Measurements from ENCODE around the gene WNT7B.

Gene WNT7B

GRCh38 chr22:45905326-45905923 is 71.5 kb downstream of the WNT7B start:
- DNase-seq, result no peak

GRCh38 chr22:45904236-45904635 is 72.7 kb downstream of the WNT7B start:
- no peak for DNase-seq

GRCh38 chr22:45903355-45904135 is 73.4 kb downstream of the WNT7B start:
- no peak for DNase-seq

GRCh38 chr22:45897736-45898135 is 79.2 kb downstream of the WNT7B start:
- DNase-seq, result no peak

GRCh38 chr22:45896964-45897538 is 79.9 kb downstream of the WNT7B start:
- no peak for DNase-seq

- no peak for DNase-seq
Observed at GRCh38 chr22:45896153-45896951, 80.6 kb downstream of the WNT7B start.

- DNase-seq, result no peak
Observed at GRCh38 chr22:45895436-45896152, 81.4 kb downstream of the WNT7B start.

GRCh38 chr22:45893516-45893915 is 83.4 kb downstream of the WNT7B start:
- DNase-seq, result no peak

GRCh38 chr22:45892681-45893461 is 84.1 kb downstream of the WNT7B start:
- no peak for DNase-seq

GRCh38 chr22:45891996-45892621 is 84.9 kb downstream of the WNT7B start:
- no peak for DNase-seq

- DNase-seq, result no peak
Observed at GRCh38 chr22:45891471-45891995, 85.4 kb downstream of the WNT7B start.

GRCh38 chr22:45891021-45891421 is 85.9 kb downstream of the WNT7B start:
- DNase-seq, result no peak

- no peak for DNase-seq
Observed at GRCh38 chr22:45890351-45890635, 86.7 kb downstream of the WNT7B start.

GRCh38 chr22:45889539-45890350 is 87.2 kb downstream of the WNT7B start:
- no peak for DNase-seq

GRCh38 chr22:45889093-45889538 is 87.8 kb downstream of the WNT7B start:
- no peak for DNase-seq

- DNase-seq, result no peak
Observed at GRCh38 chr22:45888221-45889092, 88.5 kb downstream of the WNT7B start.

GRCh38 chr22:45887202-45888131 is 89.5 kb downstream of the WNT7B start:
- DNase-seq, result no peak

GRCh38 chr22:45886540-45886939 is 90.4 kb downstream of the WNT7B start:
- DNase-seq, result no peak
